Effector CD8-positive, alpha-beta T cell (primary cell): ENCODE measurements around the gene EVI2B.
"Not testable (repeated sequence)": the region's sequence is repeated elsewhere in the genome, so short reads cannot be mapped to it uniquely, and the experiment has no call there.

Experiments used
- DNase-seq: peaks from one replicate; lab custom pipeline; 2025; lab: John Stamatoyannopoulos, UW

EVI2B gene

GRCh38 chr17:31272236-31272635 lies 41.6 kb downstream of the EVI2B start:
- no peak for DNase-seq

- DNase-seq = no peak
Observed at GRCh38 chr17:31269578-31269983, 44.3 kb downstream of the EVI2B start.

- no peak for DNase-seq
Observed at GRCh38 chr17:31269036-31269577, 44.7 kb downstream of the EVI2B start.

- no peak for DNase-seq
Observed at GRCh38 chr17:31266042-31266441, 47.8 kb downstream of the EVI2B start.

GRCh38 chr17:31262923-31263322 lies 50.9 kb downstream of the EVI2B start:
- DNase-seq = not testable (repeated sequence)

GRCh38 chr17:31261601-31262000 lies 52.3 kb downstream of the EVI2B start:
- DNase-seq = no peak

DNA sequence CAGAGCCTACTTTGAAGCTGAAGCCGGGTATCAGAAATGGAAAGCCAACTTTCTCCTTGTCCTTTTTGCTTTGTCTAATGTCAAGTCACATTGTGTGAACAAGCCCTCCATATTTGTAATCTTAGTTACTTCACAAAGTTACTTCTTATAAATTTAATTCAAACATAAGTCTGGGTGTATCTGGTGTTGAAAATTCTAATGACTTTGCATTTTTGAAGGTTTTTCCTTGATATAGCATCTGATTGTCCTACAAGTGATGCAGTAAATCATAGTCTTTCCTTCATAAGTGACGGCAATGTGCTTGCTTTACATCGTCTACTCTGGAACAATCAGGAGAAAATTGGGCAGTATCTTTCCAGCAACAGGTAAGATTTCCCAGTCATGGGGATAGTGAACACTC lies 53.7 kb downstream of the EVI2B start:
- DNase-seq = no peak

GRCh38 chr17:31256936-31257335 lies 56.9 kb downstream of the EVI2B start:
- DNase-seq = no peak

GRCh38 chr17:31254654-31255053 lies 59.2 kb downstream of the EVI2B start:
- no peak for DNase-seq
